GM12874 (cell line): ENCODE measurements around the gene FAM83G.

Source experiments
- CTCF ChIP-seq: IDR thresholded peaks from 2 replicates; pipeline ENCODE4 v1.5.1; 2011; ENCODE audit warnings: low read depth, mild to moderate bottlenecking, control low read depth, low read length, moderate library complexity; ENCODE audit not compliant: insufficient read depth

Gene FAM83G

DNA sequence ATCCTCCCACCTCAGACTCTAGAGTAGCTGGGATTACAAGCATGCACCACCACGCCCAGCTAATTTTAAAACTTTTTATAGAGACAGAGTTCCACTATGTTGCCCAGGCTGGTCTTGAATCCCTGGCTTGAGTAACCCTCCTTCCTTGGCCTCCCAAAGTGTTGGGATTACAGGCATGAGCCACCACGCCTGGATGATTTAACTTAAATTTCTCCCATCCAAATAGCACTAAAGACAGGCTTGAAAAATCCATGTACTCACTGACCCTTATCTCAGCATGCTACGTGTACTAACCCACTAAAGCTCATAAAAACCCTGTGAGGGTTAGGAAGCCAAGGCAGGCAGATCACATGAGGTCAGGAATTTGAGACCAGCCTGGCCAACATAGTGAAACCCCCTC, 48.0 kb downstream of the FAM83G start:
- TF ChIP-seq CTCF: no peak

GRCh38 chr17:18955009-18955408, 49.6 kb downstream of the FAM83G start:
- TF ChIP-seq CTCF: no peak

GRCh38 chr17:18954321-18954720, 50.2 kb downstream of the FAM83G start:
- no peak for TF ChIP-seq CTCF

- TF ChIP-seq CTCF: no peak
Observed at GRCh38 chr17:18953231-18953728, 51.3 kb downstream of the FAM83G start.

- TF ChIP-seq CTCF: no peak
Observed at GRCh38 chr17:18951941-18952842, 52.4 kb downstream of the FAM83G start, which contains the start of gene SLC5A10. SLC5A10 (plus strand) TSS chr17:18952165; CDS start chr17:18952206, 41 bp downstream.

DNA sequence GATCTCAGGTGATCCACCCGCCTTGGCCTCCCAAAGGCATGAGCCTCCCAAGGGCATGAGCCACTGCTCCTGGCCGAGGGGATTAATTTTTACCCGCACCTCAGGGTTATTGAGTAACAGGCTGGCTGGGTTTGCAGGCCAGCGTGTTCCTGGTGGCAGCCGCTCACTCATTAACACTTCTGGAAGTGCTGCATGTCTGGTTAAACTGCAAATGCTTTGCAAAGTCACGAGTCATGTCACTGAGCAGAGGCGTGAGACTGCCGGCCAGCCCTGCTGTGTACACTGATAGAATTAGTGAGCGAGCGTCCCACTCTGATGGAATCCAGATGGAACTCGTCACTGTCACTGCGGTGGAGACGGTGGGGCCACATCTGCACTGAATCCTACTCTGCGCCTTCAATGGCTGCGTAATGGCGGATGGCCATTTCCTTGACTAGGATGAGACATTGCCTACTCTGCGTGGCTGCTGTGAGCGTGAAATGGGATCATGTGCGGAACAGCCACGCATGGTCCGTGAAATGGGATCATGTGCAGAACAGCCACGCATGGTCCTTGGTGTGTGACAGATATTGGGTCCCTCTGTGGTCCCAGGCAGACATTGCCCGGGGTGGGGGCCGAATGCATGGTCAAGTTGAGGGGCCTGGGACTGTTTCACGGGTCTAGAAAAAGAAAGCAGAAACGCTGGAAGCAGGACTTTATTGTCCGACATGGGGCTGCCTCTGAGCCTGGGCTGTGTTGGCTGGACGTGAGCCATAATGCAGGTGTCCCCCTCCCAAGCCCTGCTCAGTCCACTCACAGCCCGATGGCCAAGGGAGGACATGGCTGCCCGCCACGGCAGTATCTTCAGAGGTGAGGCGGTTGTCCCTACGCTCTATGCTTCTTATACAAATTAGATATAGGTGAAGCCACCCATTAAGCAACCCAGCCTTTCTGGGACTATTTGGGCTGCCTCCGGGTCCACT, 53.3 kb downstream of the FAM83G start:
- no peak for TF ChIP-seq CTCF

- no peak for TF ChIP-seq CTCF
Observed at GRCh38 chr17:18950346-18950745, 54.2 kb downstream of the FAM83G start.
